HL-60 (cell line): Measurements from ENCODE around the gene TERT.

Source experiments
- DNase-seq, 2 experiments: peaks; one replicate each; pipeline ENCODE4 v3.0.0-alpha.2; 2010 to 2020; ENCODE audit warnings: low read depth in 1 of 2, low spot score in 1 of 2
- H3K27ac ChIP-seq: fragments of 250-450 bp; sonication (Bioruptor Pico); replicated peaks from 2 replicates; pipeline ENCODE4 v1.5.1; 2020; ENCODE audit warnings: mild to moderate bottlenecking, moderate library complexity
- H3K27me3 ChIP-seq: fragments of 250-450 bp; sonication (Bioruptor Pico); 2 replicates; pipeline ENCODE4 v1.5.1; 2021; ENCODE audit warnings: mild to moderate bottlenecking, moderate library complexity; ENCODE audit not compliant: insufficient read depth, poor library complexity, severe bottlenecking
- H3K4me3 ChIP-seq: replicated peaks from 2 replicates; pipeline ENCODE4 v1.5.1; 2011; ENCODE audit warnings: mild to moderate bottlenecking, control low read depth, low read length; ENCODE audit not compliant: insufficient read depth
- CTCF ChIP-seq: IDR thresholded peaks from one replicate; pipeline ENCODE4 v1.5.1; 2011; ENCODE audit warnings: low read length, control low read depth, inconsistent platforms; ENCODE audit not compliant: insufficient read depth
- GABPA ChIP-seq: IDR thresholded peaks from 2 replicates; pipeline ENCODE4 v1.6.1; 2012; ENCODE audit warnings: low read depth
- POLR2AphosphoS5 ChIP-seq: IDR thresholded peaks from 2 replicates; pipeline ENCODE4 v1.6.1; 2012; ENCODE audit warnings: low read depth
- SPI1 ChIP-seq: IDR thresholded peaks from 2 replicates; pipeline ENCODE4 v1.6.1; 2012; ENCODE audit warnings: low read depth, mild to moderate bottlenecking, borderline replicate concordance
- TF ChIP-seq, protein P1 (sequence below): IDR thresholded peaks from 2 replicates; pipeline ENCODE4 v1.6.1; 2012; ENCODE audit warnings: low read depth; ENCODE audit not compliant: insufficient replicate concordance

TERT gene

DNA sequence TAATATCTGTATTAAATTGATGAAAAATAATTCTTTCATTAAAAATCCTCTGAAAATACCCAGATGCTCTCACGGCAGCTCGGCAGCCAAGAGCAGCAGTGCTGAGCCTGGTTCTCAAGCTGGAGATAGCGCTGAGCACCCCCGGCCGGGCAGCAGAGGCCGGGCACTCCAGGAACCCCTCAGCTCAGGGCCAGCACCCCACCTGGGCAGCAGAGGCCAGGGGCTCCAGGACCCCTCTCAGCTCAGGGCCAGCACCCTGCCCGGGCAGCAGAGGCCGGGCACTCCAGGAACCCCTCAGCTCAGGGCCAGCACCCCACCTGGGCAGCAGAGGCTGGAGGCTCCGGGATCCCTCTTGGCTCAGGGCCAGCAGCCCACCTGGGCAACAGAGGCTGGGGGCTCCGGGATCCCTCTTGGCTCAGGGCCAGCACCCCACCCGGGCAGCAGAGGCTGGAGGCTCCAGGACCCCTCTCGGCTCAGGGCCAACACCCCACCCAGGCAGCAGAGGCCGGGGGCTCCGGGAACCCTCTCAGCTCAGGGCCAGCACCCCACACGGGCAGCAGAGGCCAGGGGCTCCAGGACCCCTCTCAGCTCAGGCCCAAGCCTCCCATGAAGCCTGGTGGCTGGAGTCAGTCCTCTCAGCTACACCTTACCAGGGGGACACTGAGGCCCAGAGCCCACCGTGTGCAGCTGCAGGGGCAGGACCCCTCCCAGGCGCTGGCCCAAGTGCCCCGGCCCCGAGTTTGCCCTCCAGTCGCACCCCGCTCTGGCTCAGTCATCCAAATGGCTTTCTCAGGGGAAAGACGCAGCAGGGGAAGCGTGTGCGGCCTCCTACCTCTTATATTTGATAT, 28.3 kb upstream of the TERT start:
- no peak for TF ChIP-seq CTCF
- DNase-seq = no peak
- no peak overlapping the region for H3K4me3 ChIP-seq
- H3K27me3 ChIP-seq = no peaks in the 10 kb centered on the region
- no peak overlapping the region for H3K27ac ChIP-seq

GRCh38 chr5:1322036-1322900, 27.4 kb upstream of the TERT start:
- H3K27ac ChIP-seq = no peak overlapping the region
- TF ChIP-seq SPI1 (no peak), POLR2AphosphoS5 (no peak), GABPA (no peak), CTCF (no peak)
- TF ChIP-seq, protein P1, sequence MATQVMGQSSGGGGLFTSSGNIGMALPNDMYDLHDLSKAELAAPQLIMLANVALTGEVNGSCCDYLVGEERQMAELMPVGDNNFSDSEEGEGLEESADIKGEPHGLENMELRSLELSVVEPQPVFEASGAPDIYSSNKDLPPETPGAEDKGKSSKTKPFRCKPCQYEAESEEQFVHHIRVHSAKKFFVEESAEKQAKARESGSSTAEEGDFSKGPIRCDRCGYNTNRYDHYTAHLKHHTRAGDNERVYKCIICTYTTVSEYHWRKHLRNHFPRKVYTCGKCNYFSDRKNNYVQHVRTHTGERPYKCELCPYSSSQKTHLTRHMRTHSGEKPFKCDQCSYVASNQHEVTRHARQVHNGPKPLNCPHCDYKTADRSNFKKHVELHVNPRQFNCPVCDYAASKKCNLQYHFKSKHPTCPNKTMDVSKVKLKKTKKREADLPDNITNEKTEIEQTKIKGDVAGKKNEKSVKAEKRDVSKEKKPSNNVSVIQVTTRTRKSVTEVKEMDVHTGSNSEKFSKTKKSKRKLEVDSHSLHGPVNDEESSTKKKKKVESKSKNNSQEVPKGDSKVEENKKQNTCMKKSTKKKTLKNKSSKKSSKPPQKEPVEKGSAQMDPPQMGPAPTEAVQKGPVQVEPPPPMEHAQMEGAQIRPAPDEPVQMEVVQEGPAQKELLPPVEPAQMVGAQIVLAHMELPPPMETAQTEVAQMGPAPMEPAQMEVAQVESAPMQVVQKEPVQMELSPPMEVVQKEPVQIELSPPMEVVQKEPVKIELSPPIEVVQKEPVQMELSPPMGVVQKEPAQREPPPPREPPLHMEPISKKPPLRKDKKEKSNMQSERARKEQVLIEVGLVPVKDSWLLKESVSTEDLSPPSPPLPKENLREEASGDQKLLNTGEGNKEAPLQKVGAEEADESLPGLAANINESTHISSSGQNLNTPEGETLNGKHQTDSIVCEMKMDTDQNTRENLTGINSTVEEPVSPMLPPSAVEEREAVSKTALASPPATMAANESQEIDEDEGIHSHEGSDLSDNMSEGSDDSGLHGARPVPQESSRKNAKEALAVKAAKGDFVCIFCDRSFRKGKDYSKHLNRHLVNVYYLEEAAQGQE = no peak
- no peaks in the 10 kb centered on the region for H3K27me3 ChIP-seq
- no peak for DNase-seq
- H3K4me3 ChIP-seq = no peak overlapping the region

GRCh38 chr5:1321576-1321975, 26.7 kb upstream of the TERT start:
- Histone ChIP-seq H3K27me3 (no peaks in the 10 kb centered on the region), H3K4me3 (no peak overlapping the region), H3K27ac (no peak overlapping the region)
- no peak for DNase-seq
- TF ChIP-seq SPI1 (no peak), CTCF (no peak), GABPA (no peak), POLR2AphosphoS5 (no peak)
- TF ChIP-seq, protein P1 = no peak
